HG03066 (cell line): ENCODE measurements around the gene GALNS.
"Not testable (repeated sequence)": the region's sequence is repeated elsewhere in the genome, so short reads cannot be mapped to it uniquely, and the experiment has no call there.

ENCODE experiments used
- ATAC-seq: cut with Tn5 transposase; IDR thresholded peaks from one replicate; pipeline ENCODE4 v1.9.1; 2021; ENCODE audit warnings: low read depth; ENCODE audit not compliant: unreplicated experiment

GALNS gene

GRCh38 chr16:88856828-88857727, at the start of gene GALNS, which contains the start of gene TRAPPC2L:
GALNS (minus strand) TSS chr16:88856947; CDS start chr16:88856877, 70 bp downstream.
TRAPPC2L (plus strand) TSS chr16:88857127; CDS start chr16:88857151, 24 bp downstream.
- peak; percentile 76 for ATAC-seq

- no peak for ATAC-seq
These were observed 49.3 kb upstream of the GALNS start for GRCh38 chr16:88906020-88906419.

DNA sequence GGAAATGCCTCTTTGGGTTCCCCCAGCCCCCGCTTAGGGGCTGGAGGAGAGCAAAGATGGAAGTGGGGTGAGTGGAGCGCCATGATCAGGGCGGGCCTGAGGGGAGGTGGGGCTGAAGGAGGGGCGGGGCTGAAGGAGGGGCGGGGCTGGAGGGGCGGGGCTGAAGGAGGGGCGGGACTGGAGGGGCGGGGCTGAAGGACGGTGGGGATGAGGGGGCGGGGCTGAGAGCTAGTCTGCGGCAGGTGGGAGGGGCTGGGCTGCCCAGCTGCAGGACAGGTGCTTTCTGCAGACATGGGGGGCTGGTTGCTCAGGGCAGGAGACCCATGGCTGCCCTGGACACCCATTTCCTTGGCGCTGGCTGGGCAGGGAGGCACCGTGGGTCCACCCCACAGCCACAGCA, 48.8 kb upstream of the GALNS start:
- no peak for ATAC-seq

- no peak for ATAC-seq
These were observed 48.1 kb upstream of the GALNS start for GRCh38 chr16:88904676-88905365.

DNA sequence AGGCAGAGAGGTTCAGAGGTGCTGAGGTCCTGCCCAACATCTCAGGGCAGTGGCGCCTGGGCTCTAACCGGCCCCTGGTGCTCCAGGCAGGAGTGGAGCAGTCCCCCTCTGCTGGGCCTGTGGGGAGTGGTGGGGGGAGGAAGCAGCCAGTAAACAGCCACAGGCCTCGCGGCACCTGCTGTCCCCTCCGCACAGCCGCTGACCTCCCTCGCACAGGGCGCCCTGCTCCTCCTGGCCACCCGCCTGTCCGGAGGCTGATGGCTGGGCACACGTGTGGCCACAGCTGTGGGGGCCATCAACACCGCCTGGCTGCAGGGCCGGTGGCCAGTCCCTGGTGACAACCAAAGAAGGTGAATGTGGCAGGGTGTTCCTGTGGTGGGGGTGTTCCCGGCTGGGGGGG, 46.5 kb upstream of the GALNS start:
- no peak for ATAC-seq

- ATAC-seq: no peak
These were observed 46.0 kb upstream of the GALNS start for GRCh38 chr16:88902744-88903143.

- ATAC-seq: no peak
These were observed 45.1 kb upstream of the GALNS start for GRCh38 chr16:88901718-88902337.

- no peak for ATAC-seq
These were observed 43.9 kb upstream of the GALNS start for GRCh38 chr16:88900662-88901052.

DNA sequence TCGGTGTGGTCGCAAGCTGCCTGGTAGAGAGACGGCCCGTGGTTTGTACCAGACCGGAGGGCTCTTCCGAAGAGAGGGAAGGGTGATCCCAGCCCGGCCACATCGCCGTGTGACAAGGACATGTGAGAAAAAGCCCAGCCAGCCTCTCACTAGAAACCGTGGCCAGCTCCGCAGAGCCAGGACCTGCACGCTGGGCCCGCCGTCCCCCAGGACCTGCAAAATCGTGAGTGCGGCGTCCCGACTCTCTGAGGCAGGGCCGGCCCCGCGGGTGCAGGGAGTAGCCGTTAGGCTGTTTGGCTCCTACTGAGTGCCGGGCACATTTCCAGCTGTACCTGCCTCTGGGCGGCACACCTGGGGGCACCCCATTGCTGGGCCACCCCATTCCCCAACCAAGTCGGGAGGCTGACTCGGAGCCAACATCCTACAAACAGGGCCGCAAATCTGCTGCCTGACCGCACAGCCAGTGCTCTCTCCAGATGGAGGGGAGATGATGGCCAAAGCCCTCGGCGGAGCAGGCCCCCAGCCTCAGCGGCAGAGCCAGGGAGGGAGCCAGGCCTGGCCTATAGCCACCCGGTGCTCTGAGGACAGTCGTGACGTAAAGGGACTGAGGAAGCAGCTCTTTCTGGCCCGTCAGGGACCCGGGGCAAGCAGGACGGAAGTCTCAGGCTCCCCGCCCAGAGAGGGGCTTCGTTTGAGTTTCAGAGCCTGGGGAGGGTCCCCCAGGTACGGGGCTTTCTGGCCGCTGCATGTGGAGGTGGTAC, 43.3 kb upstream of the GALNS start:
- no peak for ATAC-seq

- ATAC-seq: no peak
These were observed 41.1 kb upstream of the GALNS start for GRCh38 chr16:88897696-88898425.

- ATAC-seq: no peak
These were observed 39.7 kb upstream of the GALNS start for GRCh38 chr16:88896238-88897070.

DNA sequence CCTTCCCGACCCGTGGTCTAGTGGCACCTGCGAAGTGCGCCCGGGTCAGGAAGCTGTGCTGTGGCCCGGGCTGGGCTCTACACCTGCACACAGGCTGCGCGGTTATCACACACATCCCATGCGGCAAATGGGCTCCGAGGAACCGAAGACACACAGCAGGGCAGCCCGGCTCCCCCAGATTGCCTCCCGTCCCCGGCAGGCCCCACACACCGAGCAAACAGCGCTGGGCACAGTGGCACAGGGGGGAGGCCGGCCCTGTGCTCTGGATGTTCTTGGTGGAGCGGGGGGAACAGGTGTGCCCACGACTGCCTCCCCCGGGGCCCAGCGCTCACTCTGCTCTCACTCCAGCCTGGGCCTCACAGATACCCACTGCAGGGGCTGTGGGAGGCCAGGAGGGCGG, 38.6 kb upstream of the GALNS start:
- ATAC-seq: no peak

GRCh38 chr16:88894681-88895300, 38.0 kb upstream of the GALNS start:
- no peak for ATAC-seq

DNA sequence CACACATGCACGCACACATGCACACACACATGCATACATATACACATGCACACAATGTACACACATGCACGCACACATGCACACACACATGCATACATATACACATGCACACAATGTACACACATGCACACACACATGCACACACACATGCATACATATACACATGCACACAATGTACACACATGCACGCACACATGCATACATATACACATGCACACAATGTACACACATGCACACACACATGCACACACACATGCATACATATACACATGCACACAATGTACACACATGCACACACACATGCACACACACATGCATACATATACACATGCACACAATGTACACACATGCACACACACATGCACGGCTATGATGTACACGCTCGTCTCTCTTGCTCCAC, 37.5 kb upstream of the GALNS start:
- ATAC-seq: not testable (repeated sequence)

DNA sequence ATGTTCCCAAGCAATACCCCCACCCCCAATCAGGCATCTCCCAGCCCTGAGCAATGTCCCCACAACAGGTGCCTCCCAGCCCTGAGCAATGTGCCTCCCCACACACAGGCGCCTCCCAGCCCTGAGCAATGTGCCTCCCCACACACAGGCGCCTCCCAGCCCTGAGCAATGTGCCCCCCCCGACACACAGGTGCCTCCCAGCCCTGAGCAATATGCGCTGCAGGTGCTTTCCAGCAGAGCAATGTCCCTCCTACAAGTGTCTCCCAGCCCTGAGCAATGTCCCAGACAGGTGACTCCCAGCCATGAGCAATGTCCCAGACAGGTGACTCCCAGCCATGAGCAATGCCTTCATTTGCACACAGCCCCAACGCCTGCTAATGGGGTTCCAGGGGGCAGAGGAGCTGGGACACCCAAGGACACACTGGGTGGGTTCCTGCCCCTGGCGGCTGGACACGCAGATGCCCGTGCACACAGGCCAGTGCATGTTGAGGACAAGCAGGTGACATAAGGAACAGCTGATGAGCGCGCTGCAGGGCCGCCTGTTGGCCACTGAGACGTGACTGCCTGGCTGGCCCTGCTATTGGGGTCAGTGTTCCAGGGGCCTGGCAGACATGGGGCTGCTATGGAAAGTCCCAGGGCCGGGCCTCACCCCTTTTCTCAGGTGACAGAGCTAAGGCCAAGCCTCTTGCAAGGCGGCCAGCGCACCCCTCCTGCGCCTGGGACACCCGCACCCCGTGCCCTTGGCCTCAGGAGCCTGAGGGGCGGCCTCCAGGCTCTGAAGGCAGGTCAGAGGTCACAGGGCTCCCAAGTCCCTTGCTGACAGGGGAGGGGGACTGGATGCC, 36.6 kb upstream of the GALNS start:
- no peak for ATAC-seq

- ATAC-seq: no peak
These were observed 35.3 kb upstream of the GALNS start for GRCh38 chr16:88892065-88892464.

DNA sequence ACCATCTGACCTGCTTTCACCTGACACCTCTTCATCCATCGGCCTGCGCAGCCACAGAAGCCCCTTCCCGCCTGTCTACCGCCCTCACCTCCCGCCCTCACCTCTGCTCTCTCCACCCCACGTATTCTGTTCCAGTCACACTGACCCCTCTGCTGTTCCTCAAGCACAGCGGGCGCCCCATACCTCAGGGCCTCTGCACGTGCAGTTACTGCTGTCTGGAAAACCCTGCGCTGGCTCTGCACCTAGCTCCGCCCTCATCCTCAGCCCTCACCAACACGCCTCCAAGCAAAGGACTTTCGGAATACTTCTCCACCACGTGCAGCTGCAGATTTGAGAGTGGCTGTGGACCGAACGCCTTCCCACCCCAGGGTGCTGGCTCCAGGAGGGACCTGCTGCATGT, 34.3 kb upstream of the GALNS start:
- no peak for ATAC-seq
